ENCODE results near the gene COG1. TPM values are rescaled to one million over a fixed set of nuclear protein-coding genes. Genes with fewer than 3 reads are reported as not detected.

The COG1 gene
- total RNA-seq, 3 donors from 2014 or later: 55.7 to 66.0 (median 57.9) TPM

DNA sequence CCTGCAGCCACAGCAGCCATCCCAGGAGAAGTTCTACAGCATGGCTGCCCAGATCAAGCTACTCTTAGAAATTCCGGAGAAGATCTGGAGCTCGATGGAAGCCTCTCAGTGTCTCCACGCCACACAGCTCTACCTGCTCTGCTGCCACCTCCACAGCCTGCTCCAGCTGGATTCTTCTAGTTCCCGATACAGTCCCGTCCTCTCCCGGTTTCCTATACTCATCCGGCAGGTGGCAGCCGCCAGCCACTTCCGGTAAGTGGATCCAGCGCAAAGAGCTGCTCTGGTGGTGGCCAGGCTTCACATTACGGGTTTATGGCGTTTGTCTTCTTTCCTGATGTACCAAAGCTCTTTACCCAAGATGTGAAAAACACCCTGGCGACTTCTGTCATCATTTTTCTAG is 3.6 kb downstream of the COG1 start:
- H3K36me3 ChIP-seq (ENCODE audit: low read depth): peaks cover 28% of the 10 kb centered on the region
- ATAC-seq (peak; percentile 48), DNase-seq (peak; percentile 75 to 82 (median 77))
- H3K9me3 ChIP-seq: no peaks in the 10 kb centered on the region
- TF ChIP-seq, protein P1, sequence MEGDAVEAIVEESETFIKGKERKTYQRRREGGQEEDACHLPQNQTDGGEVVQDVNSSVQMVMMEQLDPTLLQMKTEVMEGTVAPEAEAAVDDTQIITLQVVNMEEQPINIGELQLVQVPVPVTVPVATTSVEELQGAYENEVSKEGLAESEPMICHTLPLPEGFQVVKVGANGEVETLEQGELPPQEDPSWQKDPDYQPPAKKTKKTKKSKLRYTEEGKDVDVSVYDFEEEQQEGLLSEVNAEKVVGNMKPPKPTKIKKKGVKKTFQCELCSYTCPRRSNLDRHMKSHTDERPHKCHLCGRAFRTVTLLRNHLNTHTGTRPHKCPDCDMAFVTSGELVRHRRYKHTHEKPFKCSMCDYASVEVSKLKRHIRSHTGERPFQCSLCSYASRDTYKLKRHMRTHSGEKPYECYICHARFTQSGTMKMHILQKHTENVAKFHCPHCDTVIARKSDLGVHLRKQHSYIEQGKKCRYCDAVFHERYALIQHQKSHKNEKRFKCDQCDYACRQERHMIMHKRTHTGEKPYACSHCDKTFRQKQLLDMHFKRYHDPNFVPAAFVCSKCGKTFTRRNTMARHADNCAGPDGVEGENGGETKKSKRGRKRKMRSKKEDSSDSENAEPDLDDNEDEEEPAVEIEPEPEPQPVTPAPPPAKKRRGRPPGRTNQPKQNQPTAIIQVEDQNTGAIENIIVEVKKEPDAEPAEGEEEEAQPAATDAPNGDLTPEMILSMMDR (IDR thresholded peaks at IDR 0.05): peak; percentile 23
- intact Hi-C loops (cut with DNase I, micrococcal nuclease): no loop called here
- H3K4me3 ChIP-seq: no peak overlapping the region
- H3K4me1 ChIP-seq (ENCODE audit: low read depth): peaks cover 23% of the 10 kb centered on the region

- TF ChIP-seq, protein P1 (IDR thresholded peaks at IDR 0.05): no peak
- ATAC-seq (no peak), DNase-seq (no peak)
- H3K4me3 ChIP-seq: no peak overlapping the region
- intact Hi-C loops (cut with DNase I, micrococcal nuclease): no loop called here
- peaks cover 29% of the 10 kb centered on the region for H3K36me3 ChIP-seq (ENCODE audit: low read depth)
- H3K9me3 ChIP-seq: no peaks in the 10 kb centered on the region
- peaks cover 18% of the 10 kb centered on the region for H3K4me1 ChIP-seq (ENCODE audit: low read depth)
Measured at GRCh38 chr17:73197161-73197560, 4.3 kb downstream of the COG1 start.

DNA sequence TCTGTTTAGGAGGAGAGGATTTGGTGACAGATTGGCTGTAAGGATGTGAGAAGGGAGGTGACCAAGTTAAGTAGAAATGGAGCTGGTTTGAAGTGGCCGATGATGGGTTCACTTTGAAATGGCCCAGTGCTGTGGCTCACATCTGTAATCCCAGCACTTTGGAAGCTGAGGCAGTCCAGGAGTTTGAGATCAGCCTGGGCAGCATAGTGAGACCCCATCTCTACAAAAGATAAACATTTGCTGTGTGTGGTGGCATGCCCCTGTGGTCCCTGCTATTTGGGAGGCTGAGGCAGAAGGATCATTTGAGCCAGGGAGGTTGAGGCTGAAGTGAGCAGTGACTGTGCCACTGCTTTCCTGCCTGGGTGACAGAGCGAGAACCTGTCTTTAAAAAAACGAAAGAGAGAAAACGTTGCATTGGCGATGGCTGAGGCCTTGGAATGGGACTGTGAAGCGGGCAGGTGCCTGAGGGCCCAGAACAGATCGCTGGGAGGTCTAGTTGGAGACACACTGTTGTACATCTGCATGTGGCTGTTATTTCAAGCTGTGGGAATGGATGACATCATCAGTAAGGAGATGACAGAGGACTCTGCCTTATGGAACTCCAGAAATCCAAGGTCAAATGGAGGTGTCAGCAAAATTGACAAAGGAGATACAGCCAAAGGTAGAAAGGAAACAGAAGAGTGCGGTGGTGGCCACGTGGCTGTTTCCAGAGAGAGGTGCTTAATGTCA is 5.5 kb downstream of the COG1 start:
- no peak for ATAC-seq
- no peak overlapping the region for H3K4me3 ChIP-seq
- H3K4me1 ChIP-seq (ENCODE audit: low read depth): peaks cover 29% of the 10 kb centered on the region
- intact Hi-C loops (cut with DNase I, micrococcal nuclease): no loop called here
- no peak for DNase-seq
- peaks cover 34% of the 10 kb centered on the region for H3K36me3 ChIP-seq (ENCODE audit: low read depth)
- no peaks in the 10 kb centered on the region for H3K9me3 ChIP-seq
- TF ChIP-seq, protein P1 (IDR thresholded peaks at IDR 0.05): no peak

- intact Hi-C loops (cut with DNase I, micrococcal nuclease): no loop called here
- DNase-seq (no peak), ATAC-seq (no peak)
- Histone ChIP-seq H3K9me3 (no peaks in the 10 kb centered on the region), H3K36me3 (ENCODE audit: low read depth) (peaks cover 34% of the 10 kb centered on the region), H3K4me1 (ENCODE audit: low read depth) (peaks cover 30% of the 10 kb centered on the region), H3K4me3 (no peak overlapping the region)
- TF ChIP-seq, protein P1 (IDR thresholded peaks at IDR 0.05): no peak
Measured at GRCh38 chr17:73198930-73199260, 6.0 kb downstream of the COG1 start.

GRCh38 chr17:73199751-73200317 is 7.0 kb downstream of the COG1 start:
- no peak for ATAC-seq
- no peak for DNase-seq
- H3K36me3 ChIP-seq (ENCODE audit: low read depth): peaks cover 34% of the 10 kb centered on the region
- peaks cover 25% of the 10 kb centered on the region for H3K4me1 ChIP-seq (ENCODE audit: low read depth)
- no peak overlapping the region for H3K4me3 ChIP-seq
- no peaks in the 10 kb centered on the region for H3K9me3 ChIP-seq
- intact Hi-C loops (cut with DNase I, micrococcal nuclease): no loop called here
- TF ChIP-seq, protein P1 (IDR thresholded peaks at IDR 0.05): no peak

Data from mucosa of descending colon (tissue), 3 donors.